Measurements from ENCODE around the gene GBP2.
"Not testable (repeated sequence)": the region's sequence is repeated elsewhere in the genome, so short reads cannot be mapped to it uniquely, and the experiment has no call there.

The GBP2 gene

GRCh38 chr1:89100412-89100811 lies 25.5 kb downstream of the GBP2 start:
- Mint-ChIP-seq H3K4me1 (no peaks in the 10 kb centered on the region), H3K9me3 (peaks cover 19 to 22% of the 10 kb centered on the region in 2 donors), H3K27ac (no peak overlapping the region), H3K4me3 (no peak overlapping the region), H3K27me3 (no peaks in the 10 kb centered on the region)
- ATAC-seq (no peak), DNase-seq (no peak)

DNA sequence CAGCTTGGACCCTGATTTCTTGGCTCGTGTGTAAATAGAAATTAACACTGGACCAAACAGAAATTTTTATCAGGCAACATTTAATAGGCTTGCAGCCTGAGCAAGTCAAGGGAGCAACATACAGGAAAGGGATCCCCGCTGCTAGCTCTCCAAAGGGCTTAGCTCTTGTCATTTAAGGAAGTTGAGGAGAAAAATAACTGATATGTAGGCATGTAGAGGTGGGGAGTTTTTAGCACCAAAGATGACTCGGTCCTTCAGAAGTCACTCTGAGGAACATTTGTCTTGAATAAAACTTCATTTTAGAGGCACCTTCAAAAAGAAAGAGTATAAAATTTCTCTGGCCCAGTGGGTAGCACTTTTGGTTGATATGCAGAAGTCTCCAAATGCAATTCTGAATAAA lies 27.1 kb downstream of the GBP2 start:
- ATAC-seq = no peak
- Mint-ChIP-seq H3K9me3 (peaks cover 17 to 29% of the 10 kb centered on the region in 2 donors), H3K4me3 (no peak overlapping the region), H3K27ac (no peak overlapping the region), H3K27me3 (no peaks in the 10 kb centered on the region), H3K4me1 (no peaks in the 10 kb centered on the region)
- no peak for DNase-seq

GRCh38 chr1:89095737-89096136 lies 30.2 kb downstream of the GBP2 start:
- Mint-ChIP-seq H3K4me1 (no peaks in the 10 kb centered on the region), H3K27ac (no peak overlapping the region), H3K9me3 (peaks cover 17 to 29% of the 10 kb centered on the region in 2 donors), H3K4me3 (no peak overlapping the region), H3K27me3 (no peaks in the 10 kb centered on the region)
- no peak for DNase-seq
- ATAC-seq = no peak

DNA sequence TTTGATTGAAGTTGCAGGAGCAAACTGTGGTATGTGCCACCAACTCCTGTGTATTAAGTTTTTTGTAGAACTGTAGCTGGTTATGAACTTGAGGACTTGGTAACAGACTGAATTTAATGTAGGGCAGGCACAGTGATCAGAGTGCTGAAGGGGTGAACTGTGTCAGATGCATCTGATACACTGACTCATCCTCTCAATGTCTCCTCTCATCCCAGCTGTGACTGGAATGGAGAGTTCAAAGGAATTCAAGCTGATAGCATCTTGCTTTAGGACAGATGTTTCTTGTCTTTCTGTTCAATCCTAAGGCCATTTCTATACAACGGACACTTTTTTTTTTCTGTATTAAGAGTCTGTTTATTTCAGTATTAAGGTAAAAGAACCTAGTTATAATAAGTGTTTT lies 36.0 kb downstream of the GBP2 start:
- Mint-ChIP-seq H3K4me3 (no peak overlapping the region), H3K9me3 (peaks cover 0 to 7% of the 10 kb centered on the region in 2 donors), H3K4me1 (no peaks in the 10 kb centered on the region), H3K27ac (no peak overlapping the region), H3K27me3 (no peaks in the 10 kb centered on the region)
- no peak for ATAC-seq
- DNase-seq = no peak

DNA sequence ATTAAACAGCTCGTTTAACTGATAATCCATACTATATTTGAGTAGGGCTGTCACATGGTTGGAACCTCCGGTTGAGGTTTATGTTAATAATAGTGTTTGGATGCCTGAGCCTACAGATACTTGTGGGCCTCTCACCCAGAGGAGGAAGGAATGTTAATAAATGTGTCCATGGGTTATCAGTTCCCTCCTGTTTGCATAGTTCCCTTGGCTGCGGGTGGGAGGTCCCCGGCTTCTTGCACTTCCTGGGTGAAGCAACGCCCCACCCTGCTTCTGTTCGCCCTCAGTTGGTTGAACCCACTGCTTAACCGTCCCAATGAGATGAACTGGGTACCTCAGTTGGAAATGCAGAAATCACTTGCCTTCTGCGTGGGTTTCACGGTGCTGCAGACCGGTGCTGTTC lies 37.3 kb downstream of the GBP2 start:
- no peak overlapping the region for H3K4me3 Mint-ChIP-seq
- H3K4me1 Mint-ChIP-seq = no peaks in the 10 kb centered on the region
- DNase-seq (no peak), ATAC-seq (no peak)
- no peaks in the 10 kb centered on the region for H3K27me3 Mint-ChIP-seq
- H3K9me3 Mint-ChIP-seq = no peaks in the 10 kb centered on the region
- H3K27ac Mint-ChIP-seq = no peak overlapping the region

GRCh38 chr1:89087241-89087640 lies 38.7 kb downstream of the GBP2 start:
- Mint-ChIP-seq H3K9me3 (no peaks in the 10 kb centered on the region), H3K4me1 (no peaks in the 10 kb centered on the region), H3K27me3 (no peaks in the 10 kb centered on the region), H3K4me3 (no peak overlapping the region), H3K27ac (no peak overlapping the region)
- no peak for ATAC-seq
- DNase-seq = no peak

GRCh38 chr1:89085781-89086180 lies 40.1 kb downstream of the GBP2 start:
- no peak overlapping the region for H3K4me3 Mint-ChIP-seq
- H3K27me3 Mint-ChIP-seq = no peaks in the 10 kb centered on the region
- H3K27ac Mint-ChIP-seq = no peak overlapping the region
- no peaks in the 10 kb centered on the region for H3K9me3 Mint-ChIP-seq
- DNase-seq = peak in 1 of 2 donors; percentile 52
- no peaks in the 10 kb centered on the region for H3K4me1 Mint-ChIP-seq
- ATAC-seq = peak; percentile 56

DNA sequence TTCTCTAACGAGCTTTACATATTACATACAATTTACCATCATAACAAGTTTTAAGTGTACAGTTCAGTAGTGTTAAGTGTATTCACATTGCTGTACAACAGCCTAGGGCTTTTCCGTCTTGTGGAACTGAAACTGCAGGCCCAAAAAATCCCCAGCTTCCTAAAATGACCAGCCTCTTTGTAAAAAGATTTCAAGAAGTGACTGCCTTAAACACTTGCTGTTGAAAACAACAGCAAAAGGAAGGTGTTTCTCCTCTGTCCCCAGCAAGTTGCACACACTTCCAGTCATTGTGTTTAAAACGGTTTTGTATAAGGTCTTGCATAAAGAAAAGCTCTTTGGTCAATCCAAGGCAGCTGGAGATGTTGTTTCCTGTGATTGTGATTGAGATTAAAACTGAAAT lies 44.9 kb downstream of the GBP2 start:
- Mint-ChIP-seq H3K4me1 (no peaks in the 10 kb centered on the region), H3K4me3 (no peak overlapping the region), H3K9me3 (peaks cover 7 to 12% of the 10 kb centered on the region in 2 donors), H3K27me3 (no peaks in the 10 kb centered on the region), H3K27ac (no peak overlapping the region)
- DNase-seq (no peak), ATAC-seq (no peak)

DNA sequence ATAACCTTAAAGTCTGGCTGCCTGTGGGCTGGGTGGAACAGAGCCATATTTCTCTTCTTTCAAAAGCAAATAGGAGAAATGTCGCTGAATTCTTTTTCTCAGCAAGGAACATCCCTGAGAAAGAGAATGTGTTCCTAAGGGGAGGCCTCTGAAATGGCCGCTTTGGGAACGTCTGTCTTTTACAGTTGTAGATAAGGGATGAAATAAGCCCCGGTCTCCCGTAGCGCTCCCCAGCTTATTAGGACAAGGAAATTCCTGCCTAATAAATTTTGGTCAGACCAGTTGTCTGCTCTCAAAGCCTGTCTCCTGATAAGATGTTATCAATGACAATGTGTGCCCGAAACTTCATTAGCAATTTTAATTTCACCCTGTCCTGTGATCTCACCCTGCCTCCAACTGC lies 45.8 kb downstream of the GBP2 start:
- ATAC-seq, H3K27ac Mint-ChIP-seq: not testable (repeated sequence)

DNA sequence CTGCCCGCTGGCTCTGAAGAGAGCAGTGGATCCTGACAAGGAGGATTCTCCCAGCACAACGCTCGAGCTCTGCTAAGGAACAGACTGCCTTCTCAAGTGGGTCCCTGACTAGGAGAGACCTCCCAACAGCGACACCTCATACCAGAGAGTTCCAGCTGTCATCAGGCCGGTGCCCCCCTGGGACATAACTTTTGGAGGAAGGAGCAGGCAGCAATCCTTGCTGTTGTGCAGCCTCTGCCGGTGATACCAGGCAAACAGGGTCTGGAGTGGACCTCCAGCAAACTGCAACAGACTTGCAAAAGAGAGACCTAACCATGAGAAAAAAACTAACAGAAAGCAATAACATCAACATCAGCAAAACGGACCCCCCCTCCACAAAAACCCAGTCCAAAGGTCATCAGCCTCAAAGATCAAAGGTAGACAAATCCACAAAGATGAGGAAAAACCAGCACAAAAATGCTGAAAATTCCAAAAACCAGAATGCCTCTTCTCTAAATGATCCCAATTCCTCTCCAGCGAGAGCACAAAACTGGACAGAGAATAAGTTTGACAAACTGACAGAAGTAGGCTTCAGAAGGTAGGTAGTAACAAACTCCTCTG lies 53.3 kb downstream of the GBP2 start:
- peak overlapping the region in 1 of 2 donors; percentile 7 for H3K27ac Mint-ChIP-seq
- H3K4me3 Mint-ChIP-seq, H3K27me3 Mint-ChIP-seq, ATAC-seq, DNase-seq: not testable (repeated sequence)
- peaks cover 28% of the 10 kb centered on the region for H3K4me1 Mint-ChIP-seq
- H3K9me3 Mint-ChIP-seq = peaks cover 32 to 45% of the 10 kb centered on the region in 2 donors

More for the DNA sequence above, 45.8 kb downstream of the GBP2 start:
- peaks cover 12 to 16% of the 10 kb centered on the region in 2 donors for H3K9me3 Mint-ChIP-seq
- DNase-seq, H3K27me3 Mint-ChIP-seq, H3K4me3 Mint-ChIP-seq, H3K4me1 Mint-ChIP-seq: not testable (repeated sequence)

- ATAC-seq (peak; percentile 54), DNase-seq (no peak)
- Mint-ChIP-seq H3K4me3 (peak overlapping the region; percentile 73 to 87), H3K27me3 (no peaks in the 10 kb centered on the region), H3K27ac (peak overlapping the region; percentile 95 to 96), H3K9me3 (peaks cover 26 to 30% of the 10 kb centered on the region in 2 donors), H3K4me1 (peaks cover 33% of the 10 kb centered on the region)
Observed at GRCh38 chr1:89070509-89070908, 55.4 kb downstream of the GBP2 start.

DNA sequence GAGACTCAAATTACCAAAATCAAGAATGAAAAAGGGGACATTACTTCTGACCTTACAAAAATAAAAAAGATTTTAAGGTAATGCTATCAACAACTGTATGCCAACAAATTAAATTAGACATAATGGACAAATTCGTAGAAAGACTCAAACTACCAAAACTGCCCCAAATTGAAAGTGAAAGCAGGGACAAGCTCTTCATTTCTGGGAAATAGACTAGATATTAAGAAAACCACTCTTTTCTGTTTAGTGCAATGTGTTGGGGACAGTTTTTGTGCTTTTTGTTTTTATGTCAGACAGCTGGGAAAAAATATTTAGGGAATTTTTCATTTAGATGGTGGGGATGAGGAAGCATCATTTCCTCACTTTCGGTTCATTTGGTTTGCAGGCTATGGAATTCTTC lies 56.0 kb downstream of the GBP2 start:
- Mint-ChIP-seq H3K27me3 (no peaks in the 10 kb centered on the region), H3K4me3 (peak overlapping the region; percentile 73 to 87), H3K9me3 (peaks cover 23 to 28% of the 10 kb centered on the region in 2 donors), H3K27ac (peak overlapping the region; percentile 95 to 96), H3K4me1 (peaks cover 33% of the 10 kb centered on the region)
- DNase-seq (no peak), ATAC-seq (no peak)

GRCh38 chr1:89068291-89068690 lies 57.6 kb downstream of the GBP2 start:
- peaks cover 9 to 11% of the 10 kb centered on the region in 2 donors for H3K9me3 Mint-ChIP-seq
- H3K27me3 Mint-ChIP-seq = no peaks in the 10 kb centered on the region
- H3K4me1 Mint-ChIP-seq = peaks cover 35% of the 10 kb centered on the region
- H3K27ac Mint-ChIP-seq = peak overlapping the region; percentile 5 to 64
- H3K4me3 Mint-ChIP-seq = peak overlapping the region in 1 of 2 donors; percentile 3
- ATAC-seq (no peak), DNase-seq (no peak)

DNA sequence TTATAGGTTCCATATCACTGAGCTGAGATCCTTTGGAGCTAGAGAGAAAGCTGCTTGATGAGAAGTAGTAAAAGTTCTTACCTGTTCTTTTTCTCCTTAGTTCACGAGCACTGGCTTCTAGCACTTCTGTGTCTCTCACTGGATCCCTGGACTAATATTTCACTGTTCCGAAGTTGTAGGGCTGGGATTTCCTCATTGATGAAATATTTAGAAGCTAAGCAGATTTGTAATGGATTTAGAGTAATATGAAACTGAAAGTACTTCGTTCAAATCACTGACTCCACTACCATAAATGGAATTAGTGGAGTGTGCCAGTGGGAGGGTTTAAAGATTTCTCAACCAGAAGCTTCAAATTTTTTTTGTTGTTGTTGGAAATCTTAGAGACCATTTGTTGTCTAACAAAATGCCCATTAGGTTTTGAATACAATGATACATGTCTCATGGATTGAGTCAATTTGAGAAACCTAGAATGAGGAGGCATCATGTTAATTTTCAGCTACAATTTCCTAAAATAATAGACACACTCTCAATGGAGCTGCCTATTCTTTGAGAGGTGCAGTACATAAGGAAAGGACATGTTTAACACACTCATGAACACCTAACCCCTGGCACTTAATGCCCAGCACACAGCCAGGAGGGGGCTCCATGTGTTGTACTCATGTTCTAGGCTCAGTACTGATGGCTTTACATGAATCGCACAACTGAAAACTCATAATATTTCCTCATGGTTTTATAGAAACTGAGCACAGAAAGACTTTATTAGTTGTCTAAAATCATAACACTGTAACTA lies 60.6 kb downstream of the GBP2 start, which contains the start of gene GBP1:
Gene GBP1 (minus strand): TSS at position 130 of the 790 bp plus-strand sequence. CDS start 1,974 bp downstream, outside the sequence.
- ATAC-seq = peak; percentile 76
- H3K27ac Mint-ChIP-seq = peak within 1 kb of the TSS; percentile 86 to 92
- H3K4me3 Mint-ChIP-seq = peak within 1 kb of the TSS; percentile 83 to 89
- peaks cover 59% of the 10 kb centered on the region for H3K4me1 Mint-ChIP-seq
- DNase-seq = no peak
- no peaks in the 10 kb centered on the region for H3K27me3 Mint-ChIP-seq
- H3K9me3 Mint-ChIP-seq = no peaks in the 10 kb centered on the region

- peaks cover 57% of the 10 kb centered on the region for H3K4me1 Mint-ChIP-seq
- DNase-seq = no peak
Observed at GRCh38 chr1:89064632-89065031, 61.3 kb downstream of the GBP2 start.

DNA sequence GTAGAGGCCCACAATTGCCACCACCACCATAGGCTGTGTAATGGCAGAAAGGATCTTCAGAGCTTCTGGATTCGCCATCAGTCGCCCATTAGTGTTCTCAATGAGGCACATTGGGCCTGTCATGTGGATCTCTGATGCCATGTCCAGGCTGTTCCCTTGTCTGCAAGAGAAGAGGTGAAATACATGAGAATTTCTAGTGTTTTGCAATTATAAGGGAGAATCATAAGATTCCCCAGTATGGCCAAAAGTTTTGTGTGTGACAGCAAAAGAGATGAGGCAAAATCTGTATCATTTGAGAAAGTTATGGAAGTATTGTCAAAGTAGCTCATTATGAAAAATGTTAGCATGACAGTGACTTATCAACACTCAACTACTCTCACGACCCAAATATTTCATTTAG lies 62.8 kb downstream of the GBP2 start:
- no peaks in the 10 kb centered on the region for H3K27me3 Mint-ChIP-seq
- ATAC-seq (no peak), DNase-seq (no peak)
- H3K4me3 Mint-ChIP-seq = peak overlapping the region; percentile 83 to 89
- no peaks in the 10 kb centered on the region for H3K9me3 Mint-ChIP-seq
- H3K27ac Mint-ChIP-seq = peak overlapping the region; percentile 12 to 85
- H3K4me1 Mint-ChIP-seq = peaks cover 52% of the 10 kb centered on the region

More at GRCh38 chr1:89064632-89065031, 61.3 kb downstream of the GBP2 start:
- H3K4me3 Mint-ChIP-seq = peak overlapping the region; percentile 83 to 89
- ATAC-seq = peak; percentile 51
- peak overlapping the region; percentile 86 to 92 for H3K27ac Mint-ChIP-seq
- H3K27me3 Mint-ChIP-seq = no peaks in the 10 kb centered on the region
- no peaks in the 10 kb centered on the region for H3K9me3 Mint-ChIP-seq

All from stimulated activated naive CD8-positive, alpha-beta T cell treated with anti-CD3 and anti-CD28 coated beads, Interleukin-15, amount 100 ng/mL, for 72 hours (primary cell).